Hepatocyte (in vitro differentiated cells): ENCODE data around the gene TSSC4.

Experiments
- EZH2 ChIP-seq: fragments of 200-600 bp; sonication (generic); IDR thresholded peaks from 2 replicates; pipeline ENCODE4 v1.6.1; 2016; ENCODE audit warnings: antibody characterized with exemption, mild to moderate bottlenecking, borderline replicate concordance
- EZH2phosphoT487 ChIP-seq: fragments of 200-600 bp; sonication (generic); IDR thresholded peaks from one replicate; pipeline ENCODE4 v1.6.1; 2018; ENCODE audit warnings: antibody characterized with exemption, mild to moderate bottlenecking, low read depth, moderate library complexity; ENCODE audit not compliant: unreplicated experiment, severe bottlenecking
- TF ChIP-seq, protein P1 (sequence below): fragments of 200-600 bp; sonication (generic); IDR thresholded peaks from 2 replicates; pipeline ENCODE4 v1.5.1; 2016; ENCODE audit warnings: antibody characterized with exemption, mild to moderate bottlenecking; ENCODE audit not compliant: poor library complexity

DNA sequence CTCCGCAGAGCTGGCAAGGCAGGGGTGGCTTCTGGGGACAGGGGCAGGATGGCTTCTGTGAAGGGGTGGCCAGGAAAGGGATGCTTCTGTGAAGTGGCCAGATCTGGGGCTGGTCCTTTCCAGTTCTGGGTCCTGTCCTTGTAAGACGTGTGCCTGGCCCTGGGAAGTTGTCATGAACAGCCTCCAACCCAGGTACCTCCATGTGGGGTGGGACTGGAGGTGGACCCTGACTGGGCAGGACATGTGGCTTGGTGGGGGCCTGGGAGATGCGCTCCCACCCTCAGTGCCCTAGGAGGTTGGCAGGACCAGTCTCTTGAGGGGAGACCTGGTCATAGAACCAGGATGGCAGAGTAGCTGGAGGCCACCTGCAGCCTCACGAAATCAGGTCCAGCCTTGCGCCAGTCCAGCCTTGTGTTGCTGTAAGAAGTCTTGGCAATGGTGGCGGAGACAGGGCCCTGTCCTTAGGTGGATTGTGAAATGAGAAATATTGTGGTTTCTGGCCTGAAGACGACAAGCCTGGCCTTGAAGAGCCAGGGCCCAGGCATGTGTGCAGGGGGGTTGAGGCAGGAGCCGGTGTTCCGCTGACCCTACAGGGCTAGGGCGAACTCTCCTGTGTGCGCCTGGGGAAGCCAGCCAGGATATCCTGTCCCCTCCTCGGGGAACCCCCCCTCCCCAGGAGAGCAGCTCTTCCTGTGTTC lies 46.9 kb downstream of the TSSC4 start:
- TF ChIP-seq, protein P1, sequence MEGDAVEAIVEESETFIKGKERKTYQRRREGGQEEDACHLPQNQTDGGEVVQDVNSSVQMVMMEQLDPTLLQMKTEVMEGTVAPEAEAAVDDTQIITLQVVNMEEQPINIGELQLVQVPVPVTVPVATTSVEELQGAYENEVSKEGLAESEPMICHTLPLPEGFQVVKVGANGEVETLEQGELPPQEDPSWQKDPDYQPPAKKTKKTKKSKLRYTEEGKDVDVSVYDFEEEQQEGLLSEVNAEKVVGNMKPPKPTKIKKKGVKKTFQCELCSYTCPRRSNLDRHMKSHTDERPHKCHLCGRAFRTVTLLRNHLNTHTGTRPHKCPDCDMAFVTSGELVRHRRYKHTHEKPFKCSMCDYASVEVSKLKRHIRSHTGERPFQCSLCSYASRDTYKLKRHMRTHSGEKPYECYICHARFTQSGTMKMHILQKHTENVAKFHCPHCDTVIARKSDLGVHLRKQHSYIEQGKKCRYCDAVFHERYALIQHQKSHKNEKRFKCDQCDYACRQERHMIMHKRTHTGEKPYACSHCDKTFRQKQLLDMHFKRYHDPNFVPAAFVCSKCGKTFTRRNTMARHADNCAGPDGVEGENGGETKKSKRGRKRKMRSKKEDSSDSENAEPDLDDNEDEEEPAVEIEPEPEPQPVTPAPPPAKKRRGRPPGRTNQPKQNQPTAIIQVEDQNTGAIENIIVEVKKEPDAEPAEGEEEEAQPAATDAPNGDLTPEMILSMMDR: no peak
- TF ChIP-seq EZH2phosphoT487: no peak
- TF ChIP-seq EZH2: no peak
